Caki2 (cell line): Measurements from ENCODE around the gene SERPINC1. TPM values are rescaled to one million over a fixed set of nuclear protein-coding genes. Genes with fewer than 3 reads are reported as not detected.
"Not testable (repeated sequence)": the region's sequence is repeated elsewhere in the genome, so short reads cannot be mapped to it uniquely, and the experiment has no call there.

ENCODE experiments used
- DNase-seq: peaks from one replicate; pipeline ENCODE4 v3.0.0-alpha.2; 2015; ENCODE audit warnings: low read depth
- in situ Hi-C: cut with HindIII; loops from 2 replicates; pipeline ENCODE4 v1.10.0; 2016; ENCODE audit warnings: low sequenced_read_pairs, low pct_unique_long_range_greater_than_20kb, mixed read lengths
- total RNA-seq: library from RNA; depleted of rRNA; stranded (reverse); fragments of >200 nt; shearing (Covaris generic); gene quantifications from 2 replicates; pipeline ENCODE4 v1.2.3, GENCODE V29; 2014; ENCODE audit warnings: low replicate concordance; rRNA removed

Gene SERPINC1
- total RNA-seq = 1.3 TPM in 1 of 2 replicates, not detected in the other

DNA sequence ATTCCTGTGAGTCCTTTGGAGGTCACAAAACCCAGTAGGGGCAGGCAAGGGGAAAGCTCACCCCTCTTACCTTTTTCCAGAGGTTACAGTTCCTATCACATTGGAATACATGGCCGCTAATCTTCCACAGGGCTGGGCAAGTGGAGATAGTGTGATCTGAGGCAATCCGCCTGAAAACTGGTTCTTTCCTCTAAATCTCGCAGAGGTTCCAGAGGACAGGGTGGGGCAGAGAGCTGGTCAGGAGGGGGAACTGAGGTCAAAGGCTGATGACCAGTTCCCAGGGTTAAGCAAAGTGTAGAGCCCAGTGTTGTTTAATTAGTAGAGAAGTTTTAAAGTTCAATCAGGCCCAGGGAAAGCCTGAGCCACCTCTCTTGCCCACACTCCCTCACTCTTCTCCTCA is at the start of gene SERPINC1:
TSS of gene SERPINC1 (minus strand) at position 179 of the 400 bp plus-strand sequence. CDS start at position 111, 68 bp downstream.
- in situ Hi-C loops = no loop called here

DNA sequence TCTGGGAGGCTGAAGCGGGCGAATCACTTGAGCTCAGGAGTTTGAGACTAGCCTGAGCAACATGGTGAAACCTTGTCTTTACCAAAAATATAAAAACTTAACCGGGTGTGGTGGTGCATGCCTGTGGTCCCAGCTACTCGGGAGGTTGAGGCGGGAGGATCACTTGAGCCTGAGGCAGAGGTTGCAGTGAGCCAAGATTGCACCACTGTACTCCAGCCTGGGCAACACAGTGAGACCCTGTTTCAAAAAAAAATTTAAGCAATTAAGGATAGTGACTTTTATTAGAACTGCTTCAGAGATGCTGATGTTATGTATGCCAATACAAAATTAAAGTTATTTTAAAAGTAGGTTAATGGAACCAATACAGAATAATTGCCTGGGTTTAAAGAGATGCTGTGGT is 48.8 kb upstream of the SERPINC1 start:
- in situ Hi-C loops, DNase-seq: not testable (repeated sequence)

More for the DNA sequence above, at the start of gene SERPINC1:
- DNase-seq = no peak

DNA sequence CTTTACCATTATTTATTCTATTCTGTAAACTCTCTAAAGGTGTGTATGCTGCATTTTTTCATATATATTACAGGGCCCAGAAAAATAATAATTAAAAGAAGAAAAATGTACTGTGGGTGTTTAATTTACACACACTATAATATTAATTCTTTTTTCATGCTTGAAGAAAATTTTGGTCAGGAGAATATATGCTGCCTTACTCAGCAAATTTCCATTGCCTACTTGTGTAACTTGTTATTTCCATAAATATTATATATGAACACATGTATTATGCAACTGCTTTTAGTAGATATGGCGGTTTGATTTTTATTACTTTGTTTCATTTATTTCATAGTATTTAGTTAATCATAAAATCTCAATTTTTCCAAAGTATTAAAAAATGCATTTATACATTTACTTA is 46.4 kb upstream of the SERPINC1 start:
- in situ Hi-C loops = no loop called here
- no peak for DNase-seq

DNA sequence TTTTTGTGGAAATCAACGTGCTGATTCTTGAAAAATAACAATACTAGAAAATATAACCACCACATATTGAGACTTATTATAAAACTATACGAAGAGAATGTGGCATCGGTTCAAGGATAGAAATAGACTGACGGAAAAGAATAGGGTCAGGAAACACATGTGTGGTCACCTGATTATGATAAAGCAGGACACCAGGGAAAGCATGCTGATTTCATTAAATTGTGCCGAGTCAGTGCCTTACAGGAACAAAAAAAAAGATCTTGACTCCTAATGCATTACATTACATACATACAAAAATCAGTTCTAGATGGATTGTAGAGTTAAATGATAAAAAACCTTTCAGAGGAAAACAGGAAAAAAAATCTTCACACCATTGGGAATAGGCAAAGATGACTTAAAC is 43.5 kb upstream of the SERPINC1 start:
- in situ Hi-C loops = no loop called here
- DNase-seq = no peak

DNA sequence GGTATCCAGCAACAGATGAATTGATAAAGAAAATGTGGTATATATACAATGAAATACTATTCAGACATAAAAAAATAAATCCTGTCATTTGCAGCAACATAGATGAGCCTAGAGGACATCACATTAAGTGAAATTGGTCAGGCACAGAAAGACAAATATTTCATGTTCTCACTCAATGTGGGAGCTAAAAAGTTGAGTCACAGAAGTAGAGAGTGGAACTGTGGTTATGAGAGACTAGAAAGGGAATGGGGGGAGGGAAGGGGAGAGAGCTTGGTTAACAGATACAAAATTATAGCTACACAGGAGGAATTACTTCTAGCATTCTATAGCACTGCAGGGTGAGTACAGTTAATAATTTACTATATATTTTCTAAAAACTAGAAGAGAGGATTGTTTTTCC is 37.1 kb upstream of the SERPINC1 start:
- no peak for DNase-seq
- in situ Hi-C loops = no loop called here

DNA sequence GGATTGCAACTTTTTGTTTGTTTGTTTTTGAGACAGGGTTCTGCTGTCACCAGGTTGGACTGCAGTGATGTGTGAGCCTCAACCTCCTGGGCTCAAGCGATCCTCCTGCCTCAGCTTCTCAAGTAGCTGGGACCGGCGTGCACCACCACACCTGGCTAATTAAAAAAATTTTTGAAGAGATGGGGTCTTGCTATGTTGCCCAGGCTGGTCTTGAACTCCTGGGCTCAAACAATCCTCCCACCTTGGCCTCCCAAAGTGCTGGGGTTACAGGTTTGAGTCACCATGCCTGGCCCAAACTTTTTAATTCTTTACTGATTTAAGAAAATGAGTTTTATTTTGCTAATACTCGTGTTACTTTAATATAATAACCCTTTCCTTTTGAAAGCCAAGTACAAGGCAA is 31.5 kb upstream of the SERPINC1 start:
- no peak for DNase-seq
- in situ Hi-C loops = no loop called here

DNA sequence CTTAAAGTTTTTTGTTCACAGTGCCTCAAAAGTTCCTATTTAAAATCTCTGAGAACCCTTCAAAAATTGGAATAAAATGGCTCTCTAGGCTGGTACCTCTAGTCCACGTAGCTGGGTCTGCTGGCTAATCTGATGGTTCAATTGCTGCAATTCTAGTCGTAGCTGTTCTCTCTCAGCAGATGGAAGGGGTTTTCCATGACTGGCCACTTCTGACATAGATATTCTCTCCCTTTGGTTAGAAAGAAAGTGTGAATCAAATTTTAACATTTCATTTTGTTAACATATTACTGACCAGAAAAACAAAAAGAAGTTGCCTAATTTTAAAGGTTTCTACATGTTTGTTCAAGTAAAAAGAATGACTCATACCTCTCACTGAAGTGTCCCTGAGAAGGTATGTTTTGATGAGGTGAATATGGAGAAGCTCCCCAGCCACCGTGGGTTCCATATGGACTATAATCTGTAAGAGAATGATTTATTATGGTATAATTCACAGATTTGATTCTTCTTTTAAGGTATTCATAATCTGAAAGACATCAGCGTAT is 29.3 kb upstream of the SERPINC1 start:
- no peak for DNase-seq
- in situ Hi-C loops = no loop called here

DNA sequence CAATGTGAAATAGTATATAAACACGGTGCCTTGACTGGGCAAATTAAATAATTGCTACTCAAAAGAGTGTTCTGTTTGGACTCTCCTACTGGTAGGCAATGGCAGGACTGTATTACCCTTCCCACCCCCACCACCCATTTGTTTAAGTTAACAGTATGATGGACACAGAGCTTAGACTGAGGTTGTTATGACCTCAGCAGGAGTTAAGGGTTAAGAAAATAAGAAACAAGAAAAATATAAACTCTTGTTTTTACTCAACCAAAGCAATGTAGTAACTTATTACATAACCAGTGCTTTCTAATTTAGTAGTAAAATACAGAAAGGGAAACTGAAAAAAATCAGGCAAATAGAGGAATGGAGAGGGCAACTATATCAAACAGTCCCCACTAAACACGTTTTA is 19.9 kb upstream of the SERPINC1 start:
- DNase-seq = no peak
- in situ Hi-C loops = no loop called here

DNA sequence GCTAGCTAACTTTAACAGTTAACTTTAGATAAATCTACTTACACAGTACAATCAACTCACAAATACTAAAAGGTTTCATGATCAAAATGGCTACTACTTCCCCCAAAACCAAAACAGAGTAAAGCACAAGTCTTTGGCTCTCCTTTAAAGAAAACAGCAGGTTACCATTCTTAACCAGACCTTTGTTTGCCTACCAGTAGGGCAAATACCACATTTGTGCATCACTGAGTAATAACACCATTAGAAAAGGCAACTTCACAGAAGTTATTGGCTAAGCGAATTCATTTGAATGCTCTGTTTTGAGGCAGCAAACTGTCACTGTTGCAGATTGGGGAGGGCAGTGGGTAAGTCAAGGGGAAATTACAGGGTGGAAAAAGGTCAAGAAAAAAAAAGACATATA is 17.3 kb upstream of the SERPINC1 start:
- no peak for DNase-seq
- in situ Hi-C loops = no loop called here

DNA sequence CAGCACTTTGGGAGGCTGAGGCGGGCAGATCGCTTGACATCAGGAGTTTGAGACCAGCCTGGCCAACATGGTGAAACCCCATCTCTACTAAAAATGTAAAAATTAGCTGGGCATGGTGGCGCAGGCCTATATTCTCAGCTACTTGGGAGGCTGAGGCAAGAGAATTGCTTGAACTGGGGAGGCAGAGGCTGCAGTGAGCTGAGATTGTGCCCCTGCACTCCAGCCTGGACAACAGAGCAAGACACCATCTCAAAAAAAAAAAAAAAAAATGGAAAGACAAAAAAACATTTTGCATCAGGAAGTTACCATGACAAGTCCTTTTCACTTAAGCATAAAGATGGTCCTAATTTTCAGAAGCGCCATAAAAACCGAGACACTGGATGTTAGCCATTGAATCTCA is 13.4 kb upstream of the SERPINC1 start:
- DNase-seq, in situ Hi-C loops: not testable (repeated sequence)

DNA sequence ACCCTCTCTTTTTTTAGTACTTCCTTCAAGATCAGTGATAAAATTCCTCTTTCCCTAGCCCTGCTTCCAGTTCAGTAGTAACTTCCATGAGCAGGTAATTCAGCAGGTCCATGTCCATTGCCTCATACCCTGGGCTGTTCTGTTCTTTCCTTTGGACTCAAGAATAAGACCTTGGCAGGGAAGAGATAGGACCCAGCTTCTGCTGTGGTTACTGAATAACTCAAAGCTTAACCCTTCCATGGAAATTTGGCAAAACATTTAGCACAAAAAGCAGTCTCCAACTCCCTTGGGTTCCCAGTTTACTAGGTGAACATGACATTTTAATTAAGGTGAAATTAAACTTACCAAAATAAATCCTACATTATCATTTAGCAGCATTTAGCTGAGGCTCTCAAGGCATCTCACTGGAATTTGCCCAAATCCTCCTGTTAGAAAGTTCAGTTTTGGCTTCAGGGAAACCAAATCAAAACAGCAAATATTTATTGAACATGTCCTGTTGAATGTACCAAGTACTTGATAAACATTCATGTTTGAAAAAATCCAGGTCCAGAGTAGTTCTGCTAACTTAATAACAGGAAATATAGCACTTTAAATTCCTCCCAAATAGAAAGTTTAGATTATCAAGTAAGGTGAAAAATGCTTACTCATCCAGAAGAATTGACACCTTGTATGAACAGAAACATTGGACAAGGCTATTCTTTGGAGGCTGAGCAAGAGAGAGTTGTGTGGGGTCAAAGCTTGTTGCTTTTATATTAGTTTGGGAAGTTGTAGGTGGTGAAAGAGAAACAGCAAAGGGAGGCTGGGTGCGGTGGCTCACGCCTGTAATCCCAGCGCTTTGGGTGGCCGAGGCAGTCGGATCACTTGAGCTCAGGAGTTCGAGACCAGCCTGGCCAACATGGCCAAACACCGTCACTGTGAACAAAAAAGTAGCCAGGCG is 8.4 kb upstream of the SERPINC1 start:
- in situ Hi-C loops = no loop called here
- no peak for DNase-seq

DNA sequence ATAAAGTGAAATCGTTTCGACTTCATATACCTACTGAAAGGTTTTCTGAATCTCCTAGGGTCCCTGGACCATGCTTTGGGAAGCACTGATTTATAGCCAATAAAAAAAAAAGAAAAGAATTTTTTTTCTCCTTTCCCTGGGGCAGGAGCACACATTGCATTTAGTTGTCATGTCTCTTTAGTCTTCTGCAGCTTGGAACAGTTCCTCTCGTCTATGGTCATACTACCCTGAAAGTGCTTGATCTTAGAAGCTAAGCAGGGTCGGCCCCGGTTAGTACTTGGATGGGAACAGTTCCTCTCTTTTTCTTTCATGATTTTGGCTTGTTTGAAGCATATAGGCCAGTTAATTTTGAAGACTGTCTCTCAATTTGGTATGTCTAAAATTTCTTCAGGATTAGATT is 3.7 kb upstream of the SERPINC1 start:
- in situ Hi-C loops = no loop called here
- no peak for DNase-seq

DNA sequence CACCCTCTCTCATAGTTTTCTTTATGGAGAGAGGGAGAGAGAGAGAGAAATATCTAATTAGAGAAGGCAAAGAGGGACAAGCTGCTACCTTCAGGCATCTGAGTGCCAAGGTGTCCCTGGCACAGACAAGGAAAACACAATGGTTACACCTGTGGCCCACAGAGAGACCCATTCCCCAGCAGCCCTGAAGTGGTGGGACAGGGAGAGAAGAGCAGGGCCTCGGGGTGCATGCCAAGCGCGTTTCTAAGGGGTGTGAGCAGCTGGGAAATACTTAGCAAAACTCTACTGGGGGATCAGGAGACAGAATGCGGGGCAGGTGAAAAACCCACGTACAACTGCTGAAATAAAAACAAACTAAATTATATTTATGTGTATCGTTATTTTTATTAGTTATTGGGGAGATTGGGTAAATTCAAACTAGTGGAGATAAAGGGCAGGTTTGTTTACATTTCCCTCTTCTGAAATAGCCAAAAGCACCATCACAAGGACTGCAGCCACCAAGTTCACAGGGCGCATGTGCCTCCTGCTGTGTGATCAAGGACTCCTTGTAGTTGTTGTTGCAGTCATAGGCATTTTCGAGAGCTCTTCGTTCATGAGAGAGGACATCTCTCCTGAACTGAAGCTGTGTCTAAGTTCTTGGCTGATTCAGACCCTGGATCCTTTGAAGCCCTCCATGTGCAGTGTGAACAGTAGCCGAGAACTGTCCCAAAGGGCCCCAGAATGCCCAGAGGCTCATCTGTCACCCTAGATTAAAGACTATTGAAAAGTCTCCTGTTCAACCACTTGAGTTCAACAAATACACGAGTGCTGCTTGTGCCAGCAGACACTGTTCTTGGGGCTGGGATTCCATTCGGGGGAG is 737 bp upstream of the SERPINC1 start:
- no peak for DNase-seq
- in situ Hi-C loops = no loop called here

DNA sequence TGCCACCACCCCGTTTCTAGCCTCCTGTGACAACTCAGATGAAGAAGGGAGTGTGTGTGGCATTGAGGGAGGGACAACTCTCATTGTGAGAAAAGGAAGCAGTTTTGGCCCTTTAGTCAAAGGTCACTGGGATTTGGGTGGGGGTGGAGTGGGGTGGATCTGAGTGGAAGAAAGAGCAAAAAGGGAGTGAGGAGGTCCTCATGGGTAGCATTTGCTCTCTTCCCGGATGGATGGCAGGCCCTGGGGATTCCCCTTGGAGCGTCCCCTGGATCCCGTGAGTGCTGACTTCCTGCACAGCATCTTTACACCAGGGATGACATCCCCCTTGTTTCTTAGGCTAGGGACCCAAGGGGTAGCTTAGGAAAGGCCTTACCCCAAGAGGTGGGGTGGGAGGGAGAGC is 460 bp downstream of the SERPINC1 start:
- in situ Hi-C loops = no loop called here
- no peak for DNase-seq

DNA sequence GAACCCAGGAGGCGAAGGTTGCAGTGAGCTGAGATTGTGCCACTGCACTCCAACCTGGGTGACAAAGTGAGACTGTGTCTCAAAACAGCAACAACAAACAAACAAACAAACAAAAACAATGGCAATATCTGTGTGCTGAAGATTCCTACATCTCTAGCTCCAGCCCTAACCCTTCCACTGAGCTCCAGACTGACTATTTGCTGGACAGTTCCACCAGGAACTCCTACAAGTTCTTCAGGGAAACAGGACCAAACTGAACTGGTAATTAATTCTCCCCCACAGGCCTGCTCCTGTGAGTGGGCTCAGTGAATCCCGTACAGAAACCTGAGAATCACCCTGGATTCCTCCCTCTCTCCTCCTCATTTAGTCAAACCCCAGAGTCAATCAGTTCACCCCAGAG is 1.5 kb downstream of the SERPINC1 start:
- in situ Hi-C loops = no loop called here
- no peak for DNase-seq

DNA sequence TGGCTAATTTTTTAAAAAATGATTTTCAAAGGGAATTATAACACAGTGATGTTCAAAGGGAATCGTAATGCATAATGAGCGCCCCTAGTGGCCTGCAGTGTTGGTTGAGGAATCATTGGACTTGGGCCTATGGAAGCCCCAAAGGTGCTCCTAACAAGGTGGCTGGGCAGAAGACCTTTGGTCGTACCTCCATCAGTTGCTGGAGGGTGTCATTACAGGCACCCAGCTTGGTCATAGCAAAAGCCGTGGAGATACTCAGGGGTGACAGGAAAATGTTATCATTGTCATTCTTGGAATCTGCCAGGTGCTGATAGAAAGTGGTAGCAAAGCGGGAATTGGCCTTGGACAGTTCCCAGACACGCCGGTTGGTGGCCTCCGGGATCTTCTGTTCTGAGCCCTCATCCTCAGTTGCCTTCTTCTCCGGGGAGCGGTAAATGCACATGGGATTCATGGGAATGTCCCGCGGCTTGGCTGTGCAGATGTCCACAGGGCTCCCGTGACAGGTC is 2.7 kb downstream of the SERPINC1 start:
- in situ Hi-C loops = no loop called here

DNA sequence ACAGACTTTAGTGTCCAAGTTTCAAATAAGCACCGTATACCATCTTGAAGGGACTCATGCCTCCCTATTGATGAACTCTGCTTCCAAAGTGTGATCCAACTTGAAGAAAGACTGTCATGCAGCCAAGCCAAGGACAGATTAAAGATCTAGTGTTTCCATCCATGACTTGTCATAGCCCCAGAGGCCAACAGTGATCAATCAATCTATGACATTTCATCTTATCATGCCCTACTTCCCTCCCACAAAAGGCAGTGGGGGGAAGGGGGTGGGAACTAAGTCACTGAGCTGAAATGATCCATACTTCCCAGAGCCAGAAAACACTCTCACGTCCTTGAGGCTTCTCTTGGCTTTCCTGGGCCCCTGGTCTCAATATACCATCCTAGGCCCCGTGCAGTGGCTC is 4.0 kb downstream of the SERPINC1 start:
- DNase-seq = no peak
- in situ Hi-C loops = no loop called here

More for the DNA sequence above, 2.7 kb downstream of the SERPINC1 start:
- DNase-seq = no peak

DNA sequence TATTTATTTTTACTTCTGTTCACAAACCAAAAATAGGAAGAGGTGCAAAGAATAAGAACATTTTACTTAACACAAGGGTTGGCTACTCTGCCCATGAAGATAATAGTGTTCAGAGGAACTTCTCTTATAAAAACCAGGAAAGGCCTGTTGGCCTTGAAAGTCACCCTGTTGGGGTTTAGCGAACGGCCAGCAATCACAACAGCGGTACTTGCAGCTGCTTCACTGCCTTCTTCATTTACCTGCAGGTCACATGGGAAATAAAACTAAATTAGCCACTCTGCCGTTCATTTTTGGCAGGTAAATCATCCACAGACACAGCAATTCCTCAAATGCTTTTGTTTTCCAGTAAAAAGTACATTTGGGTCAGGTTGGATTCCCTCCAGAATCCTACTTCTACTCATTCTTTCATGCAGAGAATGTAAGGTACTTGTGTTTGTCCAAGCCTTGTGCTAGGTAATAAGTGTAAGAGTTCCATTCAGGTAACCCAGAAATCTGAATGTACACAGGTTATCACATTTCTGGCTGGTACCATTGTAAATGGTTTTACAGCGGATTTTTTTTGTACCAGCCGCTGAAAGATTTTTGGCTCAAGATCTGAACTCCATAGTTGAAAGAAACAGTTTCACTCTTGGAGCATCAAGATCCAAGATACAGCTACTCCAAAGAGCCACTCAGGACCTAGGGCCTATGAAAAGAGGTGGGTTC is 13.1 kb downstream of the SERPINC1 start:
- DNase-seq = no peak
- in situ Hi-C loops = no loop called here
